ENCODE results near the gene HORMAD2. TPM values are rescaled to one million over a fixed set of nuclear protein-coding genes. Genes with fewer than 3 reads are reported as not detected.

HORMAD2 gene
- total and polyA plus RNA-seq, 2 experiments from 2014 or later: not detected

GRCh38 chr22:30180616-30181015 lies 100.4 kb downstream of the HORMAD2 start:
- no peaks in the 10 kb centered on the region for H4K20me1 ChIP-seq (ENCODE audit: insufficient read depth)
- TF ChIP-seq EZH2phosphoT487 (IDR thresholded peaks at IDR 0.05; ENCODE audit: insufficient read depth, low read depth) (no peak), EZH2 (IDR thresholded peaks at IDR 0.05; ENCODE audit: insufficient read depth, poor library complexity, severe bottlenecking) (no peak)
- in situ Hi-C loops (cut with MboI): no loop called here
- H2AFZ ChIP-seq: no peak overlapping the region
- no peak overlapping the region for H3K9ac ChIP-seq
- no peaks in the 10 kb centered on the region for H3F3A ChIP-seq (ENCODE audit: insufficient read depth)
- H3K4me1 ChIP-seq (ENCODE audit: insufficient read depth): no peaks in the 10 kb centered on the region
- no peaks in the 10 kb centered on the region for H3K9me3 ChIP-seq (ENCODE audit: low read depth)
- H3K36me3 ChIP-seq (ENCODE audit: low read depth): no peaks in the 10 kb centered on the region
- no peak overlapping the region for H3K27ac ChIP-seq
- DNase-seq: no peak
- no peak overlapping the region for H3K4me3 ChIP-seq
- 68 to 71% methylated on average over 3 of the region's 3 CpGs for WGBS, 2 experiments (ENCODE audit: low coverage in 1 of 2, low lambda C conversion rate in 2 of 2, missing lambda C conversion rate in 2 of 2)
- no peaks in the 10 kb centered on the region for H3K9me2 ChIP-seq (ENCODE audit: insufficient read depth)
- H3K79me2 ChIP-seq (ENCODE audit: insufficient read depth): no peaks in the 10 kb centered on the region
- H3K4me2 ChIP-seq (ENCODE audit: unreplicated experiment): no peak overlapping the region
- no peaks in the 10 kb centered on the region for H3K27me3 ChIP-seq (replicated peaks; ENCODE audit: insufficient read depth)

- Histone ChIP-seq H3K36me3 (ENCODE audit: low read depth) (no peaks in the 10 kb centered on the region), H2AFZ (no peak overlapping the region), H4K20me1 (ENCODE audit: insufficient read depth) (no peaks in the 10 kb centered on the region), H3K9me3 (ENCODE audit: low read depth) (no peaks in the 10 kb centered on the region), H3K9me2 (ENCODE audit: insufficient read depth) (no peaks in the 10 kb centered on the region), H3K4me2 (ENCODE audit: unreplicated experiment) (no peak overlapping the region), H3K27ac (no peak overlapping the region), H3K9ac (no peak overlapping the region), H3K4me3 (no peak overlapping the region), H3F3A (ENCODE audit: insufficient read depth) (no peaks in the 10 kb centered on the region), H3K79me2 (ENCODE audit: insufficient read depth) (no peaks in the 10 kb centered on the region), H3K4me1 (ENCODE audit: insufficient read depth) (no peaks in the 10 kb centered on the region), H3K27me3 (replicated peaks; ENCODE audit: insufficient read depth) (no peaks in the 10 kb centered on the region)
- TF ChIP-seq EZH2phosphoT487 (IDR thresholded peaks at IDR 0.05; ENCODE audit: insufficient read depth, low read depth): no peak
- no peak for TF ChIP-seq EZH2 (IDR thresholded peaks at IDR 0.05; ENCODE audit: insufficient read depth, poor library complexity, severe bottlenecking)
- 76 to 77% methylated on average over 7 of the region's 7 CpGs for WGBS, 2 experiments (ENCODE audit: low coverage in 1 of 2, low lambda C conversion rate in 2 of 2, missing lambda C conversion rate in 2 of 2)
- DNase-seq: no peak
- in situ Hi-C loops (cut with MboI): no loop called here
Measured at GRCh38 chr22:30181459-30182349, 101.4 kb downstream of the HORMAD2 start.

GRCh38 chr22:30182350-30182745 lies 102.1 kb downstream of the HORMAD2 start:
- H3K4me1 ChIP-seq (ENCODE audit: insufficient read depth): no peaks in the 10 kb centered on the region
- no peaks in the 10 kb centered on the region for H3K9me3 ChIP-seq (ENCODE audit: low read depth)
- H3K4me3 ChIP-seq: no peak overlapping the region
- no peaks in the 10 kb centered on the region for H3K9me2 ChIP-seq (ENCODE audit: insufficient read depth)
- TF ChIP-seq EZH2phosphoT487 (IDR thresholded peaks at IDR 0.05; ENCODE audit: insufficient read depth, low read depth) (no peak), EZH2 (IDR thresholded peaks at IDR 0.05; ENCODE audit: insufficient read depth, poor library complexity, severe bottlenecking) (no peak)
- no peak overlapping the region for H3K27ac ChIP-seq
- H3K27me3 ChIP-seq (replicated peaks; ENCODE audit: insufficient read depth): no peaks in the 10 kb centered on the region
- DNase-seq: no peak
- in situ Hi-C loops (cut with MboI): no loop called here
- no peaks in the 10 kb centered on the region for H3K36me3 ChIP-seq (ENCODE audit: low read depth)
- no peaks in the 10 kb centered on the region for H3K79me2 ChIP-seq (ENCODE audit: insufficient read depth)
- H3K4me2 ChIP-seq (ENCODE audit: unreplicated experiment): no peak overlapping the region
- H2AFZ ChIP-seq: no peak overlapping the region
- H4K20me1 ChIP-seq (ENCODE audit: insufficient read depth): no peaks in the 10 kb centered on the region
- H3K9ac ChIP-seq: no peak overlapping the region
- 82 to 88% methylated on average over 4 of the region's 4 CpGs for WGBS, 2 experiments (ENCODE audit: low coverage in 1 of 2, low lambda C conversion rate in 2 of 2, missing lambda C conversion rate in 2 of 2)
- H3F3A ChIP-seq (ENCODE audit: insufficient read depth): no peaks in the 10 kb centered on the region

DNA sequence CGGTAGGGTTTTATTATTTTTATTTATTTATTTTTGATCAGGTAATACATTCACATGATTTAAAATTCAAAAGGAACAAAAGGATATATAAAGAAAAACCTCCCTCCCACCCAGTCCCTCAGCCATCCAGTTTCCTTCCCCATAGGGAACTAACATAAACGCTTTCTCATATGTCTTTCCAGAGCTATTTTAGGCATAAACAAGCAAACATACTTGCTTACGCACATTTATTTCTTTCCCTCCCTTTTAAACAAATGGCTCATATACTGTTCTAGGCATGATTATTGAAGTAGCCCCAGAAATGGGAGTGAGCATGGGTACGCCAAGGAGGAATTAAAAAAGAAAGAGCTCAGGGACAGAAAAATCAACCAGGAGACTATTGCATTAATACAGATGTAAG lies 102.6 kb downstream of the HORMAD2 start:
- Histone ChIP-seq H4K20me1 (ENCODE audit: insufficient read depth) (no peaks in the 10 kb centered on the region), H3K9me2 (ENCODE audit: insufficient read depth) (no peaks in the 10 kb centered on the region), H3K4me2 (ENCODE audit: unreplicated experiment) (no peak overlapping the region), H3K27me3 (replicated peaks; ENCODE audit: insufficient read depth) (no peaks in the 10 kb centered on the region), H3K9me3 (ENCODE audit: low read depth) (no peaks in the 10 kb centered on the region), H2AFZ (no peak overlapping the region), H3K79me2 (ENCODE audit: insufficient read depth) (no peaks in the 10 kb centered on the region), H3K4me3 (no peak overlapping the region), H3K4me1 (ENCODE audit: insufficient read depth) (no peaks in the 10 kb centered on the region), H3K36me3 (ENCODE audit: low read depth) (no peaks in the 10 kb centered on the region), H3K27ac (no peak overlapping the region), H3K9ac (no peak overlapping the region), H3F3A (ENCODE audit: insufficient read depth) (no peaks in the 10 kb centered on the region)
- in situ Hi-C loops (cut with MboI): no loop called here
- 72 to 73% methylated on average over 4 of the region's 4 CpGs for WGBS, 2 experiments (ENCODE audit: low coverage in 1 of 2, low lambda C conversion rate in 2 of 2, missing lambda C conversion rate in 2 of 2)
- TF ChIP-seq EZH2 (IDR thresholded peaks at IDR 0.05; ENCODE audit: insufficient read depth, poor library complexity, severe bottlenecking): no peak
- TF ChIP-seq EZH2phosphoT487 (IDR thresholded peaks at IDR 0.05; ENCODE audit: insufficient read depth, low read depth): no peak
- no peak for DNase-seq
